Measurements from ENCODE around the gene ERVW-1.

DNA sequence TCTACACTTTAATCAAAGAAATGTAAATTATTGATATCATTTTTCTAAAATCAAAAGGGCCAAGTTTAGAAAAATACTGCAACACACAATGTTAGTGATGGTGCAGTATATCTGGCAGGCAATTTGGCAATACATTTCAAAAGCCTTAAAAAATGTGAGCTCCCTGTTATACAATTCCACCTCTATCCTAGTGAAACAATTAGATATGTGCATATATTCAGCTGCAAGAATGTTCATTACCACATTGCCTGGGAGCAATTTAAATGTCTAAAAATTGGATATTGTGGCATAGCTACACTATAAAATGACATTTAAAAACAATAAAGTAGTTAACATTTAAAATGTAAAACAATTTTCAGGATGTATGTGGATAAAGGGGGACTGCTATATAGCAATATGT lies 10.1 kb upstream of the ERVW-1 start:
- TF ChIP-seq, protein P1, sequence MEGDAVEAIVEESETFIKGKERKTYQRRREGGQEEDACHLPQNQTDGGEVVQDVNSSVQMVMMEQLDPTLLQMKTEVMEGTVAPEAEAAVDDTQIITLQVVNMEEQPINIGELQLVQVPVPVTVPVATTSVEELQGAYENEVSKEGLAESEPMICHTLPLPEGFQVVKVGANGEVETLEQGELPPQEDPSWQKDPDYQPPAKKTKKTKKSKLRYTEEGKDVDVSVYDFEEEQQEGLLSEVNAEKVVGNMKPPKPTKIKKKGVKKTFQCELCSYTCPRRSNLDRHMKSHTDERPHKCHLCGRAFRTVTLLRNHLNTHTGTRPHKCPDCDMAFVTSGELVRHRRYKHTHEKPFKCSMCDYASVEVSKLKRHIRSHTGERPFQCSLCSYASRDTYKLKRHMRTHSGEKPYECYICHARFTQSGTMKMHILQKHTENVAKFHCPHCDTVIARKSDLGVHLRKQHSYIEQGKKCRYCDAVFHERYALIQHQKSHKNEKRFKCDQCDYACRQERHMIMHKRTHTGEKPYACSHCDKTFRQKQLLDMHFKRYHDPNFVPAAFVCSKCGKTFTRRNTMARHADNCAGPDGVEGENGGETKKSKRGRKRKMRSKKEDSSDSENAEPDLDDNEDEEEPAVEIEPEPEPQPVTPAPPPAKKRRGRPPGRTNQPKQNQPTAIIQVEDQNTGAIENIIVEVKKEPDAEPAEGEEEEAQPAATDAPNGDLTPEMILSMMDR (IDR thresholded peaks at IDR 0.05), result no peak
- TF ChIP-seq POLR2A (IDR thresholded peaks at IDR 0.05) (no peak), EP300 (IDR thresholded peaks at IDR 0.05) (no peak)

Data from upper lobe of left lung (tissue), 4 donors.